H7 (cell line): ENCODE measurements around the gene ZFYVE28. TPM values are rescaled to one million over a fixed set of nuclear protein-coding genes. Genes with fewer than 3 reads are reported as not detected.

Experiments used
- DNase-seq: peaks from one replicate; pipeline ENCODE4 v3.0.0; 2012
- H3K27me3 ChIP-seq: 2 replicates; pipeline ENCODE4 v1.6.0; 2011; ENCODE audit warnings: mild to moderate bottlenecking, low read length; ENCODE audit not compliant: control insufficient read depth, insufficient read depth
- H3K36me3 ChIP-seq: replicated peaks from 2 replicates; pipeline ENCODE4 v1.5.1; 2011; ENCODE audit warnings: low read length; ENCODE audit not compliant: control insufficient read depth, insufficient read depth
- H3K4me3 ChIP-seq: 2 replicates; pipeline ENCODE4 v1.5.1; 2011; ENCODE audit warnings: low read depth, mild to moderate bottlenecking, control low read depth, low read length, moderate library complexity; ENCODE audit not compliant: insufficient read depth
- total RNA-seq: library from RNA; depleted of rRNA; stranded (reverse); fragments of >200 nt; shearing (Covaris generic); gene quantifications from 2 replicates; pipeline ENCODE4 v1.2.3, GENCODE V29; 2014

The ZFYVE28 gene
- total RNA-seq, 1 experiment from 2014 or later, result 2.1 TPM

GRCh38 chr4:2332201-2332975, 86.1 kb downstream of the ZFYVE28 start:
- H3K36me3 ChIP-seq, result no peaks in the 10 kb centered on the region
- no peak overlapping the region for H3K4me3 ChIP-seq
- DNase-seq, result peak; percentile 63
- H3K27me3 ChIP-seq, result no peaks in the 10 kb centered on the region

GRCh38 chr4:2331519-2332200, 86.8 kb downstream of the ZFYVE28 start:
- no peaks in the 10 kb centered on the region for H3K36me3 ChIP-seq
- H3K4me3 ChIP-seq, result no peak overlapping the region
- H3K27me3 ChIP-seq, result no peaks in the 10 kb centered on the region
- DNase-seq, result peak; percentile 41

GRCh38 chr4:2331043-2331420, 87.4 kb downstream of the ZFYVE28 start:
- no peak overlapping the region for H3K4me3 ChIP-seq
- no peaks in the 10 kb centered on the region for H3K27me3 ChIP-seq
- H3K36me3 ChIP-seq, result no peaks in the 10 kb centered on the region
- DNase-seq, result peak; percentile 55

- Histone ChIP-seq H3K36me3 (no peaks in the 10 kb centered on the region), H3K4me3 (no peak overlapping the region), H3K27me3 (no peaks in the 10 kb centered on the region)
- peak; percentile 56 for DNase-seq
Observed at GRCh38 chr4:2330091-2331042, 88.1 kb downstream of the ZFYVE28 start.

- no peak overlapping the region for H3K4me3 ChIP-seq
- DNase-seq, result no peak
- no peaks in the 10 kb centered on the region for H3K36me3 ChIP-seq
- H3K27me3 ChIP-seq, result no peaks in the 10 kb centered on the region
Observed at GRCh38 chr4:2327579-2327978, 90.9 kb downstream of the ZFYVE28 start.

- no peaks in the 10 kb centered on the region for H3K27me3 ChIP-seq
- no peak for DNase-seq
Observed at GRCh38 chr4:2324891-2325290, 93.6 kb downstream of the ZFYVE28 start.

GRCh38 chr4:2322841-2323240, 95.6 kb downstream of the ZFYVE28 start:
- DNase-seq, result no peak
- no peaks in the 10 kb centered on the region for H3K27me3 ChIP-seq
- H3K36me3 ChIP-seq, result no peaks in the 10 kb centered on the region
- no peak overlapping the region for H3K4me3 ChIP-seq

More at GRCh38 chr4:2324891-2325290, 93.6 kb downstream of the ZFYVE28 start:
- Histone ChIP-seq H3K36me3 (no peaks in the 10 kb centered on the region), H3K4me3 (no peak overlapping the region)

GRCh38 chr4:2322227-2322626, 96.2 kb downstream of the ZFYVE28 start:
- Histone ChIP-seq H3K4me3 (no peak overlapping the region), H3K27me3 (no peaks in the 10 kb centered on the region), H3K36me3 (no peaks in the 10 kb centered on the region)
- DNase-seq, result no peak

GRCh38 chr4:2321279-2322196, 96.9 kb downstream of the ZFYVE28 start:
- Histone ChIP-seq H3K36me3 (no peaks in the 10 kb centered on the region), H3K4me3 (no peak overlapping the region), H3K27me3 (no peaks in the 10 kb centered on the region)
- DNase-seq, result peak; percentile 56

- Histone ChIP-seq H3K27me3 (no peaks in the 10 kb centered on the region), H3K36me3 (no peaks in the 10 kb centered on the region), H3K4me3 (no peak overlapping the region)
- DNase-seq, result no peak
Observed at GRCh38 chr4:2320746-2321145, 97.7 kb downstream of the ZFYVE28 start.

GRCh38 chr4:2320152-2320551, 98.3 kb downstream of the ZFYVE28 start:
- DNase-seq, result peak; percentile 63
- Histone ChIP-seq H3K4me3 (no peak overlapping the region), H3K36me3 (no peaks in the 10 kb centered on the region)

GRCh38 chr4:2318885-2319284, 99.6 kb downstream of the ZFYVE28 start:
- Histone ChIP-seq H3K36me3 (no peaks in the 10 kb centered on the region), H3K27me3 (no peaks in the 10 kb centered on the region), H3K4me3 (no peak overlapping the region)
- peak; percentile 35 for DNase-seq

More at GRCh38 chr4:2320152-2320551, 98.3 kb downstream of the ZFYVE28 start:
- H3K27me3 ChIP-seq, result no peaks in the 10 kb centered on the region

GRCh38 chr4:2318476-2318875, 100.0 kb downstream of the ZFYVE28 start:
- H3K36me3 ChIP-seq, result no peaks in the 10 kb centered on the region
- no peaks in the 10 kb centered on the region for H3K27me3 ChIP-seq
- DNase-seq, result peak; percentile 31
- H3K4me3 ChIP-seq, result no peak overlapping the region

GRCh38 chr4:2313366-2313765, 105.1 kb downstream of the ZFYVE28 start:
- no peaks in the 10 kb centered on the region for H3K27me3 ChIP-seq
- DNase-seq, result no peak
- no peaks in the 10 kb centered on the region for H3K36me3 ChIP-seq
- no peak overlapping the region for H3K4me3 ChIP-seq
